Astrocyte (in vitro differentiated cells and primary cell): ENCODE results near the gene DMC1. TPM values are rescaled to one million over a fixed set of nuclear protein-coding genes. Genes with fewer than 3 reads are reported as not detected.

ENCODE experiments used
- DNase-seq: peaks from one replicate; pipeline ENCODE4 v3.0.0-alpha.2; 2010; ENCODE audit warnings: low read depth
- FAIRE-seq: peaks from 2 replicates; lab custom pipeline; 2011; peaks lifted over from hg19 to GRCh38; lab: Jason Lieb, UNC
- H2AFZ ChIP-seq: 2 replicates; pipeline ENCODE4 v1.6.0; 2012; ENCODE audit warnings: low read depth, low read length, inconsistent platforms
- H3K27ac ChIP-seq: 2 replicates; pipeline ENCODE4 v1.5.1; 2011; ENCODE audit warnings: low read depth, low read length, inconsistent platforms
- H3K27me3 ChIP-seq: 2 replicates; pipeline ENCODE4 v1.6.0; 2011; ENCODE audit warnings: low read length, inconsistent platforms; ENCODE audit not compliant: insufficient read depth
- H3K36me3 ChIP-seq: 2 replicates; pipeline ENCODE4 v1.5.1; 2011; ENCODE audit warnings: low read length, inconsistent platforms; ENCODE audit not compliant: insufficient read depth
- H3K4me1 ChIP-seq: 2 replicates; pipeline ENCODE4 v1.5.1; 2011; ENCODE audit warnings: low read length, inconsistent platforms; ENCODE audit not compliant: insufficient read depth
- H3K4me2 ChIP-seq: 2 replicates; pipeline ENCODE4 v1.6.0; 2012; ENCODE audit warnings: low read length, inconsistent platforms
- H3K4me3 ChIP-seq: 2 replicates; pipeline ENCODE4 v1.5.1; 2011; ENCODE audit warnings: low read depth, mild to moderate bottlenecking, low read length, inconsistent platforms; ENCODE audit not compliant: insufficient read depth
- H3K79me2 ChIP-seq: 2 replicates; pipeline ENCODE4 v1.6.0; 2012; ENCODE audit warnings: mild to moderate bottlenecking, low read length, inconsistent platforms; ENCODE audit not compliant: insufficient read depth
- H3K9ac ChIP-seq: 2 replicates; pipeline ENCODE4 v1.6.0; 2012; ENCODE audit warnings: mild to moderate bottlenecking, low read length, inconsistent platforms
- H3K9me3 ChIP-seq: 2 replicates; pipeline ENCODE4 v1.5.1; 2012; ENCODE audit warnings: low read depth, mild to moderate bottlenecking, low read length, inconsistent platforms; ENCODE audit not compliant: insufficient read depth
- H4K20me1 ChIP-seq: 2 replicates; pipeline ENCODE4 v1.6.0; 2012; ENCODE audit warnings: low read length, inconsistent platforms; ENCODE audit not compliant: insufficient read depth
- H3K27ac Mint-ChIP-seq: one replicate; pipeline ENCODE4 v1.8.0; 2021; ENCODE audit warnings: mild to moderate bottlenecking, mixed read lengths; ENCODE audit not compliant: unreplicated experiment
- H3K27me3 Mint-ChIP-seq: one replicate; pipeline ENCODE4 v1.8.0; 2021; ENCODE audit warnings: low read depth, mixed read lengths; ENCODE audit not compliant: unreplicated experiment
- H3K36me3 Mint-ChIP-seq: one replicate; pipeline ENCODE4 v1.8.0; 2021; ENCODE audit warnings: low read depth, mixed read lengths; ENCODE audit not compliant: unreplicated experiment
- H3K4me1 Mint-ChIP-seq: one replicate; pipeline ENCODE4 v1.8.0; 2021; ENCODE audit warnings: low read depth, mixed read lengths; ENCODE audit not compliant: unreplicated experiment
- H3K4me3 Mint-ChIP-seq: one replicate; pipeline ENCODE4 v1.8.0; 2021; ENCODE audit warnings: mild to moderate bottlenecking, moderate library complexity, mixed read lengths; ENCODE audit not compliant: unreplicated experiment
- H3K9me3 Mint-ChIP-seq: one replicate; pipeline ENCODE4 v1.8.0; 2021; ENCODE audit warnings: mild to moderate bottlenecking, mixed read lengths; ENCODE audit not compliant: unreplicated experiment
- EZH2 ChIP-seq: IDR thresholded peaks from 2 replicates; pipeline ENCODE4 v1.6.1; 2012; ENCODE audit warnings: mild to moderate bottlenecking, low read length, inconsistent platforms; ENCODE audit not compliant: insufficient read depth
- total RNA-seq: library from RNA; stranded (reverse); gene quantifications from 2 replicates; pipeline ENCODE4 v1.2.1, GENCODE V29; 2021
- TF ChIP-seq, protein P1 (sequence below): IDR thresholded peaks from 2 replicates; pipeline ENCODE4 v1.5.1; 2011; ENCODE audit warnings: low read depth, mild to moderate bottlenecking, inconsistent platforms, low read length, moderate library complexity; ENCODE audit not compliant: insufficient read depth

DMC1 gene
- total RNA-seq, 1 donor from 2014 or later = 0.11 TPM

DNA sequence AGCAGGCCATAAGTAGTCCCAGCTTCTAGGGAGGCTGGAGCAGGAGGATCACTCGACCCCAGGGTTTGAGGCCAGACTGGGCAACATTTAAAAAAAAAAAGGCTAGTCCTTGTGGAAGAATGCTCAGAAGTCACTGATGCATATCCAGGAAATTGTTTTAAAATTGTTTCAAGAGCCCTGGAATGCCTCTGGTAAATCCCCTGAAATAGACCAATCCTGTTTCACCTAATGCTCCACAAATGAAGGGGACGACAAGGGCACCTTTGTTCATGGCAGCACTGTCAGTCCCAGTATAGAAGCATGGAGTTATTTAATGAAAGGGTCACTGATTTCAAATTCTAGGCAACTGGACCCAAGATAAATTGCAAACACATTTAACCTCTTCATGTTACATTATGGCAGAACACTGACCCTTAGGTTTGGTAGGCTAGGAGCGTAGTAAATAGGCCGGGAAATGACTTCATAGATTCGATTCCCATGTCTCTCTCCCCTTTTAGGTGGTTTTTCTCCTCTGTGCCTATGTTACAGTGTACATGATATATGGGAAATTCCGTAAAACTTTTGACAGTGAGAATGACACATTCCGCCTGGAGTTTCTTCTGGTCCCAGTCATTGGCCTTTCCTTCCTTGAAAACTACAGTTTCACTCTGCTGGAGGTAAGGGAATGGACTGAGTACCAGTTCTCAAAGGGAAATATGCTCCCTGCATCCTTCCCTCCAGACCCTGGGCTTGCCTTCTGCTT lies 90.7 kb downstream of the DMC1 start:
- FAIRE-seq (no peak), DNase-seq (no peak)
- H3K4me1 Mint-ChIP-seq = peaks cover 18% of the 10 kb centered on the region
- no peak for TF ChIP-seq EZH2
- TF ChIP-seq, protein P1, sequence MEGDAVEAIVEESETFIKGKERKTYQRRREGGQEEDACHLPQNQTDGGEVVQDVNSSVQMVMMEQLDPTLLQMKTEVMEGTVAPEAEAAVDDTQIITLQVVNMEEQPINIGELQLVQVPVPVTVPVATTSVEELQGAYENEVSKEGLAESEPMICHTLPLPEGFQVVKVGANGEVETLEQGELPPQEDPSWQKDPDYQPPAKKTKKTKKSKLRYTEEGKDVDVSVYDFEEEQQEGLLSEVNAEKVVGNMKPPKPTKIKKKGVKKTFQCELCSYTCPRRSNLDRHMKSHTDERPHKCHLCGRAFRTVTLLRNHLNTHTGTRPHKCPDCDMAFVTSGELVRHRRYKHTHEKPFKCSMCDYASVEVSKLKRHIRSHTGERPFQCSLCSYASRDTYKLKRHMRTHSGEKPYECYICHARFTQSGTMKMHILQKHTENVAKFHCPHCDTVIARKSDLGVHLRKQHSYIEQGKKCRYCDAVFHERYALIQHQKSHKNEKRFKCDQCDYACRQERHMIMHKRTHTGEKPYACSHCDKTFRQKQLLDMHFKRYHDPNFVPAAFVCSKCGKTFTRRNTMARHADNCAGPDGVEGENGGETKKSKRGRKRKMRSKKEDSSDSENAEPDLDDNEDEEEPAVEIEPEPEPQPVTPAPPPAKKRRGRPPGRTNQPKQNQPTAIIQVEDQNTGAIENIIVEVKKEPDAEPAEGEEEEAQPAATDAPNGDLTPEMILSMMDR = no peak
- Histone ChIP-seq H3K4me3 (no peak overlapping the region), H3K27me3 (no peaks in the 10 kb centered on the region), H3K9ac (no peak overlapping the region), H3K27ac (no peak overlapping the region), H3K4me1 (peaks cover 1% of the 10 kb centered on the region), H2AFZ (no peak overlapping the region), H4K20me1 (peaks cover 49% of the 10 kb centered on the region), H3K9me3 (no peaks in the 10 kb centered on the region), H3K36me3 (peaks cover 56% of the 10 kb centered on the region), H3K4me2 (no peak overlapping the region), H3K79me2 (no peaks in the 10 kb centered on the region)
- H3K4me3 Mint-ChIP-seq = no peak overlapping the region
- peaks cover 30% of the 10 kb centered on the region for H3K36me3 Mint-ChIP-seq
- H3K9me3 Mint-ChIP-seq = no peaks in the 10 kb centered on the region
- no peaks in the 10 kb centered on the region for H3K27me3 Mint-ChIP-seq
- no peak overlapping the region for H3K27ac Mint-ChIP-seq

DNA sequence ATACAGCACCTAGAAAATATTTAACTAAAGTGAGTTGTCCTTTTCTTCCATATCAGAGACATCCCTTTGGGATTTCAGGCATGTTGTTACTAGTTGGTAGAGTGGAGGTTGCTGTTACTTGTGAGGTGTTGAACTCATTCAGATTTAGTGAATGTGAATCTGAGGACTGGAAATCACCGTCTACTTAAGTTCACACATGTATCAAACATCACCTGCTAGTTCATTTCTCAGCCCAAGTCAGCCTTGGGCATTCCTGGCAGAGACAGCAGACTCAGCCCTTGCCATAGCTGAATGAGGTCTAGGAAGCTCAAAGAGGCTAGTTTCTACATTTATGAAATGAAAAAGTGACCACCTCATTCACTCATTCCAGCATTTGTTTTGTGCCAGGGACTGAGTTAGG lies 92.4 kb downstream of the DMC1 start:
- TF ChIP-seq EZH2 = no peak
- TF ChIP-seq, protein P1 = no peak
- H3K4me2 ChIP-seq = no peak overlapping the region
- no peak overlapping the region for H3K9ac ChIP-seq
- H3K27ac Mint-ChIP-seq = no peak overlapping the region
- peaks cover 13% of the 10 kb centered on the region for H3K4me1 Mint-ChIP-seq
- no peak overlapping the region for H3K27ac ChIP-seq
- H2AFZ ChIP-seq = no peak overlapping the region
- no peaks in the 10 kb centered on the region for H3K27me3 Mint-ChIP-seq
- H3K36me3 ChIP-seq = peaks cover 39% of the 10 kb centered on the region
- FAIRE-seq (no peak), DNase-seq (no peak)
- peak overlapping the region; percentile 16 for H3K4me3 Mint-ChIP-seq
- no peaks in the 10 kb centered on the region for H3K79me2 ChIP-seq
- peaks cover 17% of the 10 kb centered on the region for H3K36me3 Mint-ChIP-seq
- H3K4me3 ChIP-seq = no peak overlapping the region
- H3K9me3 Mint-ChIP-seq = no peaks in the 10 kb centered on the region
- peaks cover 40% of the 10 kb centered on the region for H4K20me1 ChIP-seq
- peaks cover 6% of the 10 kb centered on the region for H3K4me1 ChIP-seq
- no peaks in the 10 kb centered on the region for H3K27me3 ChIP-seq
- H3K9me3 ChIP-seq = no peaks in the 10 kb centered on the region

DNA sequence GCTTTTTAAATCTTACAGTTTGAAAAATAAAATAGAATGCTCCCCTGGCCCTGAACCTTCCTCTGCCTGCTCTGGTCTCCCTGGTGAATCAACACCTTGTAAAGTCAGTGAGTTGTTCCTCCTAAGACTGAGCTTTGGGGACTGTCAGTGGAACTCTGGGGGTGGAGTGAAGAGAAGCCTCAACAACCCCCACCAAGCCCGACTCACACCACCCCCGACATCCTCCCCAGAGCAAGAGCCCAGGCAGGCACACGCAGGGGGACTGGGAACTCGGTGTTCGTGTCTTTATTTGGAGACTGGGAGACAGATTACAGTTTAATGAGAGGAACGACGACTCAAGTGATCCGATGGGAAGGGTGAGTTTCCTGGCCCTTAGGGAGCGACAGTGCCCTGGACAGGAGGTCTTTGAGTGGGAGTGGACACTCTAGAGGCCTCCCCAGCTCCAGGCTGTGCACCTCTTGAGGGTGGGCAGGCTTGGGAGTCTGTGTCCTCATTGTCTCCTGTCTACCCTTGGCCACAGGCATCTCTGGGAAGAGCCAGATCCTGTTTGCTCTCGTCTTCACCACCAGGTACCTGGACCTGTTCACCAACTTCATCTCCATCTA lies 95.9 kb downstream of the DMC1 start:
- Histone ChIP-seq H4K20me1 (peaks cover 38% of the 10 kb centered on the region), H3K27ac (no peak overlapping the region), H3K4me3 (no peak overlapping the region), H3K9ac (no peak overlapping the region), H2AFZ (no peak overlapping the region), H3K4me1 (peaks cover 12% of the 10 kb centered on the region), H3K79me2 (peaks cover 25% of the 10 kb centered on the region), H3K27me3 (no peaks in the 10 kb centered on the region), H3K9me3 (no peaks in the 10 kb centered on the region), H3K36me3 (peaks cover 13% of the 10 kb centered on the region), H3K4me2 (no peak overlapping the region)
- Mint-ChIP-seq H3K36me3 (peaks cover 13% of the 10 kb centered on the region), H3K4me1 (peaks cover 10% of the 10 kb centered on the region), H3K4me3 (peak overlapping the region; percentile 16), H3K9me3 (no peaks in the 10 kb centered on the region), H3K27me3 (no peaks in the 10 kb centered on the region), H3K27ac (peak overlapping the region; percentile 36)
- no peak for TF ChIP-seq EZH2
- TF ChIP-seq, protein P1 = no peak
- DNase-seq (no peak), FAIRE-seq (no peak)
